H1 (cell line): Measurements from ENCODE around the gene TNS2. TPM values are rescaled to one million over a fixed set of nuclear protein-coding genes. Genes with fewer than 3 reads are reported as not detected.

Experiments
- CTCF ChIA-PET: fragments of 300-600 bp; sonication (Branson Sonifier 250); formaldehyde crosslinking; loops from one replicate; lab custom pipeline; 2021; ENCODE audit not compliant: partially characterized antibody; lab: Charles Lee
- POLR2A ChIA-PET: fragments of 300-600 bp; sonication (Branson Sonifier 250); formaldehyde crosslinking; loops from one replicate; lab custom pipeline; 2021; ENCODE audit warnings: inconsistent platforms; ENCODE audit not compliant: partially characterized antibody; lab: Charles Lee
- DNase-seq, 2 experiments: peaks; one replicate each; pipeline versions ENCODE4 v3.0.0 to v3.0.0-alpha.2; 2010 to 2022; ENCODE audit warnings: low spot score in 2 of 2, low read depth in 1 of 2, mixed read lengths in 1 of 2
- FAIRE-seq: peaks from 2 replicates; lab custom pipeline; 2011; peaks lifted over from hg19 to GRCh38; lab: Jason Lieb, UNC
- H2AFZ ChIP-seq: 2 replicates; pipeline ENCODE4 v1.8.1; 2012; ENCODE audit warnings: low read length, inconsistent platforms
- H2AK5ac ChIP-seq: 2 replicates; pipeline ENCODE4 v1.6.1; 2013; ENCODE audit warnings: low read depth, low read length
- H2BK120ac ChIP-seq: replicated peaks from 2 replicates; pipeline ENCODE3; 2013; ENCODE audit warnings: low read depth, low read length, inconsistent platforms
- H2BK12ac ChIP-seq: 2 replicates; pipeline ENCODE4 v1.6.1; 2013; ENCODE audit warnings: low read depth, low read length
- H2BK15ac ChIP-seq: 2 replicates; pipeline ENCODE4 v1.6.1; 2013; ENCODE audit warnings: low read length
- H2BK20ac ChIP-seq: 2 replicates; pipeline ENCODE4 v1.6.1; 2013; ENCODE audit warnings: low read length
- H2BK5ac ChIP-seq: 2 replicates; pipeline ENCODE4 v1.6.1; 2013; ENCODE audit warnings: low read depth, low read length
- H3K14ac ChIP-seq: 2 replicates; pipeline ENCODE4 v1.6.1; 2013; ENCODE audit warnings: inconsistent platforms; ENCODE audit not compliant: insufficient read length
- H3K18ac ChIP-seq: 2 replicates; pipeline ENCODE4 v1.6.1; 2013; ENCODE audit warnings: low read length; ENCODE audit errors: extremely low read depth
- H3K23ac ChIP-seq: 2 replicates; pipeline ENCODE4 v1.6.1; 2013; ENCODE audit warnings: inconsistent platforms; ENCODE audit not compliant: insufficient read length
- H3K23me2 ChIP-seq: 2 replicates; pipeline ENCODE4 v1.6.1; 2013; ENCODE audit warnings: low read depth, low read length
- H3K27ac ChIP-seq: 2 replicates; pipeline ENCODE4 v1.6.1; 2011; ENCODE audit warnings: low read depth, low read length, inconsistent platforms
- H3K27me3 ChIP-seq, 4 experiments: replicated peaks in 1 of 4; 1 replicate in 1 of 4; 2 replicates in 3 of 4; pipeline versions ENCODE4 v1.6.1 to v1.8.1; 2011 to 2013; ENCODE audit warnings: low read length in 3 of 4, mild to moderate bottlenecking in 3 of 4, inconsistent platforms in 2 of 4, mixed read lengths in 2 of 4, moderate library complexity in 1 of 4; ENCODE audit not compliant: control insufficient read depth in 3 of 4, insufficient read depth in 3 of 4; ENCODE audit errors: extremely low read depth in 1 of 4
- H3K36me3 ChIP-seq, 4 experiments: 2 replicates each; pipeline versions ENCODE4 v1.6.1 to v1.8.1; 2011 to 2013; ENCODE audit warnings: mild to moderate bottlenecking in 4 of 4, low read length in 3 of 4, moderate library complexity in 2 of 4, control low read depth in 1 of 4, inconsistent platforms in 1 of 4; ENCODE audit not compliant: insufficient read depth in 4 of 4, control insufficient read depth in 2 of 4
- H3K4ac ChIP-seq: replicated peaks from 2 replicates; pipeline ENCODE3; 2013; ENCODE audit warnings: low read length, low read depth, mixed read lengths, inconsistent platforms; ENCODE audit not compliant: insufficient read length
- H3K4me1 ChIP-seq, 4 experiments: replicated peaks in 1 of 4; 1 replicate in 1 of 4; 2 replicates in 3 of 4; pipeline versions ENCODE4 v1.6.1 to v1.8.1; 2011 to 2013; ENCODE audit warnings: low read length in 3 of 4, inconsistent platforms in 2 of 4, mixed read lengths in 1 of 4; ENCODE audit not compliant: insufficient read depth in 4 of 4, control insufficient read depth in 3 of 4
- H3K4me2 ChIP-seq, 2 experiments: 2 replicates each; pipeline versions ENCODE4 v1.6.1 to v1.8.1; 2011 to 2013; ENCODE audit warnings: low read depth in 2 of 2, low read length in 2 of 2, control low read depth in 1 of 2, inconsistent platforms in 1 of 2, mild to moderate bottlenecking in 1 of 2; ENCODE audit not compliant: insufficient read depth in 1 of 2
- H3K4me3 ChIP-seq, 4 experiments: fragments of 200-600, 300-600 bp in 1 of 4; sonication (generic), shearing (Covaris generic), sonication (Bioruptor Twin) in 1 of 4; 2 replicates each; pipeline versions ENCODE4 v1.5.1 to v1.8.1; 2011 to 2016; ENCODE audit warnings: low read length in 4 of 4, low read depth in 3 of 4, control low read depth in 2 of 4, inconsistent platforms in 2 of 4, mild to moderate bottlenecking in 2 of 4, mixed read lengths in 1 of 4, moderate library complexity in 1 of 4; ENCODE audit not compliant: insufficient read depth in 2 of 4; ENCODE audit errors: extremely low read depth in 1 of 4
- H3K56ac ChIP-seq: replicated peaks from 2 replicates; pipeline ENCODE3; 2013; ENCODE audit warnings: low read depth, mild to moderate bottlenecking, mixed read lengths, low read length, inconsistent platforms; ENCODE audit not compliant: insufficient read length
- H3K79me1 ChIP-seq: 2 replicates; pipeline ENCODE4 v1.6.1; 2013; ENCODE audit warnings: low read depth, low read length, control low read depth
- H3K79me2 ChIP-seq, 2 experiments: 2 replicates each; pipeline versions ENCODE4 v1.6.1 to v1.8.1; 2012 to 2013; ENCODE audit warnings: low read length in 2 of 2, mild to moderate bottlenecking in 2 of 2, inconsistent platforms in 1 of 2; ENCODE audit not compliant: insufficient read depth in 2 of 2, control insufficient read depth in 1 of 2
- H3K9ac ChIP-seq, 4 experiments: replicated peaks in 1 of 4; 1 replicate in 1 of 4; 2 replicates in 3 of 4; pipeline versions ENCODE4 v1.6.1 to v1.8.1; 2011 to 2013; ENCODE audit warnings: low read depth in 3 of 4, low read length in 3 of 4, control low read depth in 2 of 4, mild to moderate bottlenecking in 2 of 4, moderate library complexity in 2 of 4, inconsistent platforms in 1 of 4; ENCODE audit errors: extremely low read depth in 1 of 4
- H3K9me3 ChIP-seq, 2 experiments: 2 replicates each; pipeline versions ENCODE4 v1.6.1 to v1.8.1; 2012 to 2013; ENCODE audit warnings: mild to moderate bottlenecking in 2 of 2, moderate library complexity in 2 of 2, control low read depth in 1 of 2, inconsistent platforms in 1 of 2, low read depth in 1 of 2, low read length in 1 of 2, mixed read lengths in 1 of 2; ENCODE audit not compliant: insufficient read depth in 2 of 2
- H4K20me1 ChIP-seq, 2 experiments: replicated peaks in 1 of 2; 2 replicates each; pipeline versions ENCODE3 to v1.8.1; 2011 to 2013; ENCODE audit warnings: inconsistent platforms in 2 of 2, low read length in 2 of 2, mild to moderate bottlenecking in 1 of 2; ENCODE audit not compliant: insufficient read depth in 2 of 2, control insufficient read depth in 1 of 2
- H4K5ac ChIP-seq: 2 replicates; pipeline ENCODE4 v1.6.1; 2013; ENCODE audit warnings: low read length, low read depth, mixed read lengths, inconsistent platforms; ENCODE audit not compliant: insufficient read length
- H4K8ac ChIP-seq: 2 replicates; pipeline ENCODE4 v1.8.0; 2013; ENCODE audit warnings: mild to moderate bottlenecking, moderate library complexity, low read length, inconsistent platforms; ENCODE audit not compliant: insufficient read depth; ENCODE audit errors: extremely low read depth
- H4K91ac ChIP-seq: replicated peaks from 2 replicates; pipeline ENCODE3; 2013; ENCODE audit warnings: low read length, mixed read lengths, inconsistent platforms; ENCODE audit not compliant: insufficient read length
- CHD1 ChIP-seq: IDR thresholded peaks from 2 replicates; pipeline ENCODE4 v1.6.1; 2012; ENCODE audit warnings: low read depth, low read length, improper control_type of control experiment
- CTBP2 ChIP-seq: IDR thresholded peaks from 2 replicates; pipeline ENCODE4 v1.7.0; 2011; ENCODE audit warnings: borderline replicate concordance, mild to moderate bottlenecking, moderate library complexity, mixed read lengths, low read length; ENCODE audit not compliant: insufficient read depth, insufficient read length
- EGR1 ChIP-seq: IDR thresholded peaks from 2 replicates; pipeline ENCODE4 v1.6.1; 2011; ENCODE audit warnings: low read depth, low read length, borderline replicate concordance
- RNF2 ChIP-seq: fragments of 200-900, 300-1000 bp; sonication (generic); IDR thresholded peaks from 2 replicates; pipeline ENCODE4 v1.7.1; 2016; ENCODE audit warnings: borderline replicate concordance, low read depth, mild to moderate bottlenecking, antibody characterized with exemption, low read length; ENCODE audit not compliant: poor library complexity, severe bottlenecking; ENCODE audit errors: missing control alignments
- TAF1 ChIP-seq: IDR thresholded peaks from 2 replicates; pipeline ENCODE4 v1.6.1; 2011; ENCODE audit warnings: mild to moderate bottlenecking, low read depth, low read length
- TEAD4 ChIP-seq: IDR thresholded peaks from 2 replicates; pipeline ENCODE4 v1.6.1; 2012; ENCODE audit warnings: low read depth, low read length, inconsistent platforms, mixed read lengths
- WGBS, 2 experiments: shearing (Covaris generic) in 1 of 2; methylation state at CpG; one replicate each; pipeline versions ENCODE4 v1.1.6 to v1.1.7; 2013 to 2015; ENCODE audit warnings: low lambda C conversion rate in 2 of 2, mixed read lengths in 2 of 2, inconsistent platforms in 1 of 2, low coverage in 1 of 2, missing lambda C conversion rate in 1 of 2; ENCODE audit not compliant: insufficient replicate concordance in 2 of 2, insufficient coverage in 1 of 2, insufficient read length in 1 of 2; ENCODE audit errors: extremely low coverage in 1 of 2, missing lambda C conversion rate in 1 of 2; 5-methylcytosine and 5-hydroxymethylcytosine counted together
- polyA plus RNA-seq, 7 experiments: library from polyadenylated mRNA; depleted of rRNA in 3 of 7; stranded (reverse) in 5 of 7; unstranded in 2 of 7; fragments of >200 nt in 5 of 7; fragments of 200-250 nt in 2 of 7; gene quantifications; 1 replicate in 5 of 7; 2 replicates in 1 of 7; 4 replicates in 1 of 7; pipeline versions ENCODE4 v1.2.1 to v1.2.3, GENCODE V29; 2011 to 2013; ENCODE audit warnings: missing spikeins in 2 of 7, mixed read lengths in 2 of 7
- total RNA-seq: library from RNA; stranded (reverse); fragmentation: NEBNext Ultra II Directional; extraction: Animal tissue kit (Norgen Biotek cat#: 25700); gene quantifications from 2 replicates; pipeline ENCODE4 v1.2.1, GENCODE V29; 2021
- TF ChIP-seq, protein P1 (sequence below), 3 experiments: IDR thresholded peaks; 1 replicate in 2 of 3; 2 replicates in 1 of 3; pipeline versions ENCODE4 v1.5.1 to v1.6.1; 2011; ENCODE audit warnings: low read length in 3 of 3, mild to moderate bottlenecking in 3 of 3, inconsistent platforms in 2 of 3, low read depth in 1 of 3, moderate library complexity in 1 of 3; ENCODE audit not compliant: insufficient read depth in 1 of 3; ENCODE audit errors: control extremely low read depth in 1 of 3
- TF ChIP-seq, protein P2 (sequence below): IDR thresholded peaks from 2 replicates; pipeline ENCODE4 v1.6.1; 2012; ENCODE audit warnings: low read length, inconsistent platforms

TNS2 gene
- total and polyA plus RNA-seq, 2 of the 8 experiments (the other 6 are each of a cell fraction or from before 2014, with no cell fraction given): 2.8 to 4.7 TPM

DNA sequence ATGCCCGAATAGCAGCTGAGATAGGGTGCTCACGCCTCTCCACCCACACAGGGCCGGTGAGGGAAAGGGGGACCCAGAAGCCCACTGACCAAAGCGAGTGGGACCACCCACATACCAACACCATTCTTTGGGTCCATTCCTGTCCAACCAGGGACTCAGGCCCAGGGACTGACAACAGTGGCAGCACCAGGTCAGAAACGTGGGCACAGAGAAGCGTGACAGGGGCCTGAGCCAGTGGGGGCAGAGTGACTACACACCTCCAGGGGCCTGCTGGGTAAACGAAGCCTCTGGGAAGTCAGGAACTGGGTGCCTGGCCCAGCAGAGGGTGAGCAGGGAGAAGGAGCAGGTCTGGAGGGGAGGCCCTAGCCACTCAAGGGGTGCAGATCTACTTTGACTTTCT, 15.6 kb downstream of the TNS2 start:
- peaks cover 4 to 23% (median 6%) of the 10 kb centered on the region in 4 experiments for H3K4me1 ChIP-seq
- H3K23me2 ChIP-seq: no peaks in the 10 kb centered on the region
- no peak overlapping the region for H2BK120ac ChIP-seq
- no peaks in the 10 kb centered on the region for H3K9me3 ChIP-seq
- H3K56ac ChIP-seq: no peak overlapping the region
- no peak overlapping the region for H4K91ac ChIP-seq
- H3K27me3 ChIP-seq: peaks cover 0 to 2% (median 0%) of the 10 kb centered on the region in 4 experiments; a peak in 2 of 7 replicates
- H4K8ac ChIP-seq: 0 out of 2 replicates have a peak overlapping the region, but pooled peaks have one; percentile 8
- no peak overlapping the region for H3K27ac ChIP-seq
- H3K4ac ChIP-seq: no peak overlapping the region
- WGBS, 2 experiments: 85% methylated on average over 7 of the region's 7 CpGs; no CpG with 5 or more reads in 1 of the 2 experiments
- no peak overlapping the region for H2BK12ac ChIP-seq
- ChIA-PET POLR2A (interaction anchor here (0.6 to 2.8 kb wide), 13 partner anchors 8 to 94 kb away, joined by 3 to 16 read pairs (median 4); partner anchors contain the start of genes IGFBP6 and SPRYD3), CTCF (interaction anchor here (0.5 to 22.4 kb wide), 35 partner anchors 15 to 618 kb away, joined by 3 to 531 read pairs (median 5); partner anchors contain the start of genes CSAD, ESPL1, IGFBP6 and SOAT2)
- FAIRE-seq: no peak
- H2AFZ ChIP-seq: no peak overlapping the region
- H3K4me2 ChIP-seq: no peak overlapping the region
- H2AK5ac ChIP-seq: no peak overlapping the region
- no peak overlapping the region for H3K23ac ChIP-seq
- no peak overlapping the region for H3K9ac ChIP-seq
- TF ChIP-seq, protein P1, sequence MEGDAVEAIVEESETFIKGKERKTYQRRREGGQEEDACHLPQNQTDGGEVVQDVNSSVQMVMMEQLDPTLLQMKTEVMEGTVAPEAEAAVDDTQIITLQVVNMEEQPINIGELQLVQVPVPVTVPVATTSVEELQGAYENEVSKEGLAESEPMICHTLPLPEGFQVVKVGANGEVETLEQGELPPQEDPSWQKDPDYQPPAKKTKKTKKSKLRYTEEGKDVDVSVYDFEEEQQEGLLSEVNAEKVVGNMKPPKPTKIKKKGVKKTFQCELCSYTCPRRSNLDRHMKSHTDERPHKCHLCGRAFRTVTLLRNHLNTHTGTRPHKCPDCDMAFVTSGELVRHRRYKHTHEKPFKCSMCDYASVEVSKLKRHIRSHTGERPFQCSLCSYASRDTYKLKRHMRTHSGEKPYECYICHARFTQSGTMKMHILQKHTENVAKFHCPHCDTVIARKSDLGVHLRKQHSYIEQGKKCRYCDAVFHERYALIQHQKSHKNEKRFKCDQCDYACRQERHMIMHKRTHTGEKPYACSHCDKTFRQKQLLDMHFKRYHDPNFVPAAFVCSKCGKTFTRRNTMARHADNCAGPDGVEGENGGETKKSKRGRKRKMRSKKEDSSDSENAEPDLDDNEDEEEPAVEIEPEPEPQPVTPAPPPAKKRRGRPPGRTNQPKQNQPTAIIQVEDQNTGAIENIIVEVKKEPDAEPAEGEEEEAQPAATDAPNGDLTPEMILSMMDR (IDR thresholded peaks at IDR 0.05; ENCODE audit: control extremely low read depth in 1 of 3, insufficient read depth in 1 of 3, low read depth in 1 of 3, low read length in 3 of 3): no peak
- TF ChIP-seq, protein P2, sequence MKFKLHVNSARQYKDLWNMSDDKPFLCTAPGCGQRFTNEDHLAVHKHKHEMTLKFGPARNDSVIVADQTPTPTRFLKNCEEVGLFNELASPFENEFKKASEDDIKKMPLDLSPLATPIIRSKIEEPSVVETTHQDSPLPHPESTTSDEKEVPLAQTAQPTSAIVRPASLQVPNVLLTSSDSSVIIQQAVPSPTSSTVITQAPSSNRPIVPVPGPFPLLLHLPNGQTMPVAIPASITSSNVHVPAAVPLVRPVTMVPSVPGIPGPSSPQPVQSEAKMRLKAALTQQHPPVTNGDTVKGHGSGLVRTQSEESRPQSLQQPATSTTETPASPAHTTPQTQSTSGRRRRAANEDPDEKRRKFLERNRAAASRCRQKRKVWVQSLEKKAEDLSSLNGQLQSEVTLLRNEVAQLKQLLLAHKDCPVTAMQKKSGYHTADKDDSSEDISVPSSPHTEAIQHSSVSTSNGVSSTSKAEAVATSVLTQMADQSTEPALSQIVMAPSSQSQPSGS: no peak
- no peak for TF ChIP-seq TEAD4
- TF ChIP-seq CTBP2: no peak
- no peak for TF ChIP-seq TAF1
- TF ChIP-seq CHD1: no peak
- TF ChIP-seq EGR1: no peak
- no peak for TF ChIP-seq RNF2
- no peaks in the 10 kb centered on the region for H3K79me2 ChIP-seq
- no peak for DNase-seq
- H4K5ac ChIP-seq: no peak overlapping the region
- no peak overlapping the region for H2BK5ac ChIP-seq
- H3K14ac ChIP-seq: no peak overlapping the region
- peaks cover 0 to 2% of the 10 kb centered on the region in 2 experiments for H4K20me1 ChIP-seq
- no peaks in the 10 kb centered on the region for H3K36me3 ChIP-seq
- no peak overlapping the region for H3K4me3 ChIP-seq
- no peak overlapping the region for H3K18ac ChIP-seq
- H3K79me1 ChIP-seq: no peaks in the 10 kb centered on the region
- H2BK20ac ChIP-seq: no peak overlapping the region
- no peak overlapping the region for H2BK15ac ChIP-seq
